ENCODE data around the gene SKOR1. TPM values are rescaled to one million over a fixed set of nuclear protein-coding genes. Genes with fewer than 3 reads are reported as not detected.

SKOR1 gene
- total RNA-seq, 1 experiment from 2014 or later = 0.13 TPM

- Histone ChIP-seq H3K79me1 (ENCODE audit: insufficient read depth, low read depth, low read length, poor library complexity, severe bottlenecking) (no peaks in the 10 kb centered on the region), H2AFZ (ENCODE audit: low read length) (no peak overlapping the region), H4K8ac (replicated peaks; ENCODE audit: insufficient read length, low read depth, low read length) (no peak overlapping the region), H2AK5ac (ENCODE audit: insufficient read length, low read length) (no peak overlapping the region), H2BK20ac (ENCODE audit: low read depth, low read length, poor library complexity, severe bottlenecking) (no peak overlapping the region), H4K20me1 (ENCODE audit: control insufficient read depth, insufficient read depth, insufficient read length) (no peaks in the 10 kb centered on the region), H4K91ac (ENCODE audit: insufficient read length, low read depth, low read length) (no peak overlapping the region), H3K79me2 (ENCODE audit: insufficient read depth, low read length) (no peaks in the 10 kb centered on the region), H4K5ac (ENCODE audit: insufficient read length, low read depth, low read length) (no peak overlapping the region), H3K27ac (ENCODE audit: insufficient read length, low read depth, low read length) (no peak overlapping the region), H3K23ac (ENCODE audit: insufficient read length, low read depth, low read length) (no peak overlapping the region), H3K56ac (ENCODE audit: insufficient read length, low read depth, low read length) (no peak overlapping the region), H2BK15ac (ENCODE audit: low read depth, low read length) (no peak overlapping the region), H3K14ac (ENCODE audit: insufficient read depth, low read length) (no peak overlapping the region), H3T11ph (ENCODE audit: low read length) (no peak overlapping the region), H3K27me3 (ENCODE audit: insufficient read depth, low read length) (no peaks in the 10 kb centered on the region), H3K9ac (ENCODE audit: extremely low read depth, insufficient read length, low read length) (no peak overlapping the region), H2BK5ac (ENCODE audit: insufficient read length, low read length) (no peak overlapping the region), H3K4me1 (ENCODE audit: insufficient read depth, low read length) (peaks cover 2% of the 10 kb centered on the region; the same call in 1 of the 2 replicates), H3K4me2 (ENCODE audit: insufficient read depth, insufficient read length, low read length) (no peak overlapping the region), H2BK12ac (ENCODE audit: insufficient read length, low read depth, low read length) (no peak overlapping the region), H3K4ac (ENCODE audit: low read depth, low read length) (no peak overlapping the region), H3K23me2 (ENCODE audit: insufficient read length, low read depth, low read length, poor library complexity, severe bottlenecking) (no peaks in the 10 kb centered on the region), H3K18ac (ENCODE audit: insufficient read length, low read depth, low read length) (no peak overlapping the region), H2BK120ac (ENCODE audit: low read depth, low read length, poor library complexity, severe bottlenecking) (no peak overlapping the region), H3K9me3 (ENCODE audit: control insufficient read depth, low read depth, low read length) (no peaks in the 10 kb centered on the region)
- H3K36me3 Mint-ChIP-seq (ENCODE audit: insufficient read depth in 1 of 3, low read depth in 3 of 3) = no peaks in the 10 kb centered on the region; a peak in 1 of 7 replicates
- H3K4me3 Mint-ChIP-seq = no peak overlapping the region
- no peak for TF ChIP-seq CTCF (conservative IDR thresholded peaks at IDR 0.05)
- H3K4me1 Mint-ChIP-seq = peaks cover 20 to 30% of the 10 kb centered on the region in 2 experiments
- H3K27me3 Mint-ChIP-seq (ENCODE audit: low read depth) = no peaks in the 10 kb centered on the region; the same call in 1 of the 2 replicates
- WGBS (ENCODE audit: extremely low coverage, insufficient read length, low lambda C conversion rate) = no CpG with 5 or more reads among the region's 19 CpGs
- no peak for DNase-seq
- H3K9me3 Mint-ChIP-seq = no peaks in the 10 kb centered on the region
- no peak overlapping the region for H3K27ac Mint-ChIP-seq
Measured at GRCh38 chr15:67801926-67802914, 23.1 kb upstream of the SKOR1 start.
